Measurements from ENCODE around the gene LDB3.
A peak's percentile ranks its signal among the peaks of the same experiment; 100 is the strongest.

The LDB3 gene

GRCh38 chr10:86684331-86685097, 16.2 kb downstream of the LDB3 start:
- TF ChIP-seq CTCF (conservative IDR thresholded peaks at IDR 0.05; ENCODE audit: control insufficient read depth, insufficient read depth, low read depth, low read length) = no peak
- no peak for DNase-seq (ENCODE audit: low read depth)

DNA sequence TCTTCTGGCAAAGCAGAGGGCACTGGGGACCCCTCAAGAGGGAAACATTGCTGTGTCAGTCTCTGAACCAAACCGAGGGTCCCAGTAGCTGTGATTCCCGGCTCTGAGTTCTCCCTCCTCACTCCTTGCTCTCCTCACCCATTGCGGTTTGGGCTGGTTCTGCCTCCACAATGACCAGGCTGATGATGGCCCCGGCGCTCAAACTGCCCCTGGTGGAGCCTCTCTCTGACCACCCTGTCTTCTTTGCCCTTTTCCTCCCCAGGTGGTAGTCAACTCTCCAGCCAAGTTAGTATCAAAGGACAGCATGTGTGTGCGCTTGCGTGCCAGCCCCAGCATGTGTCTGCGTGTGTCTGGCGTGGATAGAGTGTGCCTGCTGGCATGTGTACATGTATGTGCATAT, 17.1 kb downstream of the LDB3 start:
- no peak overlapping the region for H3K4me3 ChIP-seq (ENCODE audit: control insufficient read depth, low read depth, low read length)
- TF ChIP-seq CTCF (conservative IDR thresholded peaks at IDR 0.05; ENCODE audit: control insufficient read depth, insufficient read depth, low read depth, low read length) = no peak
- DNase-seq (ENCODE audit: low read depth) = no peak

More at GRCh38 chr10:86684331-86685097, 16.2 kb downstream of the LDB3 start:
- no peak overlapping the region for H3K4me3 ChIP-seq (ENCODE audit: control insufficient read depth, low read depth, low read length)

GRCh38 chr10:86685893-86686632, 17.8 kb downstream of the LDB3 start:
- DNase-seq (ENCODE audit: low read depth) = no peak
- no peak overlapping the region for H3K4me3 ChIP-seq (ENCODE audit: control insufficient read depth, low read depth, low read length)
- TF ChIP-seq CTCF (conservative IDR thresholded peaks at IDR 0.05; ENCODE audit: control insufficient read depth, insufficient read depth, low read depth, low read length) = no peak

GRCh38 chr10:86686972-86687371, 18.7 kb downstream of the LDB3 start:
- TF ChIP-seq CTCF (conservative IDR thresholded peaks at IDR 0.05; ENCODE audit: control insufficient read depth, insufficient read depth, low read depth, low read length) = no peak
- no peak overlapping the region for H3K4me3 ChIP-seq (ENCODE audit: control insufficient read depth, low read depth, low read length)
- no peak for DNase-seq (ENCODE audit: low read depth)

DNA sequence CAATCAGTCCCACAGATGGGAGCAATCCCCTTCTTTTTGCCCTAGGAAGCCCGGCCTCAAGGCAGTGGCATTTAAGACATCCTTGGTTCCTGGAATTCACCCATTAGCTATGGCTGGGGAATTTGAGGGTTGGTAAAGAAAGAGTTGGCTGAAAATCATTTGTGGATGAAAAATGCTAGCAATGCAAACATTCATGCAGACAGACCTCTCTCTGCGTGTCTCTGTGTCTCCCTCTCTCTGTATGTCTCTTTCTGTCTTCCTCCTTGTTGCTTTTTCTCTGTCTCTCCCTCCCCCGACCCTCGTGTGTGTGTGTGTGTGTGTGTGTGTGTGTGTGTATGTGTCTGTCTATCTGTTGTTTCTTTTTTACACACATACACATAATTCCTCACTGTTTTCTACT, 19.4 kb downstream of the LDB3 start:
- TF ChIP-seq CTCF (conservative IDR thresholded peaks at IDR 0.05; ENCODE audit: control insufficient read depth, insufficient read depth, low read depth, low read length) = no peak
- peak; percentile 12 for DNase-seq (ENCODE audit: low read depth)
- no peak overlapping the region for H3K4me3 ChIP-seq (ENCODE audit: control insufficient read depth, low read depth, low read length)

GRCh38 chr10:86688398-86688921, 20.1 kb downstream of the LDB3 start:
- DNase-seq (ENCODE audit: low read depth) = peak; percentile 72
- TF ChIP-seq CTCF (conservative IDR thresholded peaks at IDR 0.05; ENCODE audit: control insufficient read depth, insufficient read depth, low read depth, low read length) = peak; percentile 90
- H3K4me3 ChIP-seq (ENCODE audit: control insufficient read depth, low read depth, low read length) = no peak overlapping the region

Measured in fibroblast of mammary gland (primary cell).